Activated CD8-positive, alpha-beta memory T cell treated with anti-CD3 and anti-CD28 coated beads for 1 hour (primary cell): ENCODE results near the gene ODAD3.
"Not testable (repeated sequence)": the region's sequence is repeated elsewhere in the genome, so short reads cannot be mapped to it uniquely, and the experiment has no call there.

ENCODE experiments used
- DNase-seq, 2 donors: peaks; one replicate each; pipeline ENCODE4 v3.0.0-alpha.2; 2020; ENCODE audit warnings: low read depth in 1 of 2; ENCODE audit errors: extremely low read depth in 1 of 2

The ODAD3 gene

DNA sequence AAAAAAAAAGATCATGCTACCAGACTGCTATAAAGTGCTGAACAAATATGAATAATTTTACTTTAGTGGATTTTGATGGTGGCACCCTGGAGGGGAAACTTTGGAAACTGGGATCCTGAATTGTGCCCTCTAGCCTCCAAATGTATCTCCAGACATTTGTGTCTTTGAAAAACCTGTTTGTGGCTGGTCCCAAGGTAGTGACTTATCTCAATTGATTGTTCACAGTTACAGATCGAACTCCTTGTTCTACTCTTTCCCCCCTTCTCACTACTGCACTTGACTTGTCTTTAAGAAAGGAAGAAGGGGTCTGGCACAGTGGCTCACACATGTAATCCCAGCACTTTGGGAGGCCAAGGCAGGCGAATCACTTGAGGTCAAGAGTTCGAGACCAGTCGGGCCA, 26.3 kb downstream of the ODAD3 start:
- no peak for DNase-seq

DNA sequence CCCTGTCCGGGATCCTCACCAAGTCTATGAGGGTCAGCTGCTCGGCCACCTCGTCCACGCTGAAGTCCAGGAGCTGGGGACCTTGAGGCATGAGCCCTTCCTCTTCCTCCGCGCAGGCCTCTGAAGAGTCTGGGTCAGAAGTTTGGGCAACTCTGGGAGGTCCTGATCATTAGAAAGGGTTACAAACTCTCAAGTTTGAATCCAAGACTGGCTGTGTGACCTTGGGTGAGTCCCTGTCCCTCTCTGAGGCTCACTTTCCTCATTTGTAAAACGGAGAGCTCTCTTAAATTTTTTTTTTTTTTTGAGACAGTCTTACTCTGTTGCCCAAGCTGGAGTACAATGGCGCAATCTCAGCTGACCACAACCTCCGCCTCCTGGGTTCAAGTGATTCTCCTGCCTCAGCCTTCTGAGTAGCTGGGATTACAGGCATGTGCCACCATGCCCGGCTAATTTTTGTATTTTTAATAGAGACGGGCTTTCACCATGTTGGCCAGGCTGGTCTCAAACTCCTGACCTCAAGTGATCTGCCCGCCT, 28.2 kb downstream of the ODAD3 start:
- not testable (repeated sequence) for DNase-seq

DNA sequence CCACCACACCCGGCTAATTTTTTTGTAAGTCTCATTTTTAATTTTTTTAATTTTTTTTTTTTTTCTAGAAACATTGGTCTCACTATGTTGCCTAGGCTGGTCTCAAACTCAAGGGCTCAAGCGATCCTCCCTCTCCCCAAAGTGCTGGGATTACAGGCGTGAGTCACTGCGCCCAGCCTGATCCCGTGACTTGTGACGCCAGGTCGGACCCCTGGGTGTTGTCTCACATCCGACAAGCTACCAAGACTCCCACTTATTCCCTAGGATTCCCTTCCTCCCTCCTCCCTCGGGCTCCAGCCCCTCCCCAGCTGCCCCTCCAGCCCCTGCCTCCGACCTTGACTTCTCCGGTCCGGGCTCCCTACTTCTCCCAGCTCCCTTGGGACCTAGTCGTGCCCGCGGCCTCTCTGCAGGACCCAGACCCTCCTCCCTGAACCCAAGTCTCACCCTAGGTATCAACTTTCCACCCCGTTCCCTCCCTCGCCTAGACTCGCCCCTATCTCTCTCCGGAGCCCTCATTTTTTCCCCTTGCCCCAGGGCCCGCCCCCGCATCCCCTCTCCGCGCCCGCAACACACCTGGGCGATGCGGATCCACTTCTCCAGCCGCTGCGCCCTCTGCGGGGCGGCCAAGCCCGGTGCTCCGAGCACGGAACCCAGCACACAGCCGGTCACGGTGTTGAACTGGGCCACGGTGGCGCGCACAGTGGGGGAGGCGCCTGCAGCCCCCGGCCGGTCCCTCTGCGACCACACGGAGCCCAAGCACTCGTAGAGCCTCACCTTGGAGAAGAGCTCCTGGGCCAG, 28.9 kb downstream of the ODAD3 start:
- no peak for DNase-seq

DNA sequence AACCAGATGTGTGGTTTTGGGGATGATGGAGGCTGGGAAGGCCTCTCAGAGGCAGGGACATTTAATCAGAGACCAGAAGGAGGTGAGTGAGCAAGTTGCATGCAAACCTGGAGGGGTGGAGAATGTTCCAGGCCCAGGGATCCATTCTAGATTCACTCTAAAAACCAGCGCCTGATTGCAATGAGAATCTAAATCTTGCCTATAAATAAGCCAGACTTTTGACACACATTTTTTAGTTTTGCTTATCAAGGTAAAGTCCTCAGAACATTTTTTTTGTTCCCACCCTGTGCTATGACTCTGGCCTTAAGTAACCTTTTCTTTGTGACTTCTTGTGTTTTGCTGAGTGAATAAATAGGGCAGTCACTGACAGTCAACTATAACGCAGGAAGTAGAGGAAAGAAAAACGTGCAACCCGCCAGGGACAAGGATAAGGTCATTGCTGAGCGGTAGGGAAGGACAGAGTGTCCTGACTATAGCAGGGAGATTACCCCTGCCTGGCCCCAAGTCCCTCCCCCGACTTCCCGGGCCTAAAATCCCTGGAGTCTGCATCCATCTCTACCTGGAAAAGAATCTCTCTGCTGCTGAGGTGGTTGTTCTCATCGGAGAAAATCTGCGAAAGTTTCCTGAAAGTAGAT, 30.2 kb downstream of the ODAD3 start:
- DNase-seq = no peak

DNA sequence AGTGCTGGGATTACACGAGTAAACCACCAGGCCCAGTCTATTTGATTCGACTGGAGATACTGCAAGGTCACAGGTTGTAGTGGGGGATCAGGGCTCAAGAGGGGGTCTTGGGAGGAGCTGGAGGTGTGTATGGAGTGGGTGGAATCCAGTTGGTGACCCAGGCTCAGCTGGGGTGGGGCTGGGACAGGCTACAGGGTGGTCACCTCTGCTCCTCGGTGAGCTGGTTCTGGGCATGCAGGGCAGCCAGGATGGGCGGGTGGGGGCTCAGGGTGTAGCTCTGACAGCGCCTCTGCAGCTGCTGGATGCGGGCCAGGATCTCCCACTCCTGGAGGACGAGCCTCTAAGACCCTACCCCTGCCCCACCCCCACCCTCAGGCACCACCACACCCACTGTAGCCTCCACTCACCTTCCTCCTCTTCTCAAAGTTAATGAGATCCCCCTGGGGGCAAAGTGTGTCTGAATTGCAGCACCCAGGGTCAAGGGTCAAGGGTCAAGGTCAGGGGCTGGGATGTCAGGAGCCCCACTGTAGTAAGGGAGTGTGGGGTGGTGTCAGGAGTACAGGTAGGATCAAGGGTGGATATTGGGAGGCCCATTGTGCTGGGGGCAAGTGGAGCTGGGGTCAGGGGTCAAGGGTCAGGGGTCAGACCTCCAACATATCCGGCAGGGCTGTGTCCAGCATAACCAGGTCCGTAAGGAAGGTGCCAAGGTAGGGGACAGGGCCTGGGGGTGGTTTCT, 32.9 kb downstream of the ODAD3 start:
- no peak for DNase-seq

DNA sequence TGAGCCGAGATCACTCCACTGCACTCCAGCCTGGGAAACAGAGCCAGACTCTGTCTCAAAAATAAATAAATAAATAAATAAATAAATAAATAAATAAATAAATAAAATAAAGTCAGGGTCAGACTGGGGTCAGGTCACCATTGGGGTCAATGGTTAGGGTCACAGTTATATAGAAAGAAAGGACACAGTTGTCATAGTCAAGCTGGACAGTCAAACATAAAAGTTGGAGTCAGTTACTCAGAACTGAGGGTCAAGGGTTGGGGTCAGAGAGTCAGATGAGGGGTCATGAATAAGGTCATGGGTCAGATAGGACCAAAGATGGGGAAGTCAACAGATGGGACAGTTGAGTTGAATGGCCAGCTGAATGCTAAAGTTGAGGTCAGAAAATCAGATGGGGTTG, 34.1 kb downstream of the ODAD3 start:
- no peak for DNase-seq

DNA sequence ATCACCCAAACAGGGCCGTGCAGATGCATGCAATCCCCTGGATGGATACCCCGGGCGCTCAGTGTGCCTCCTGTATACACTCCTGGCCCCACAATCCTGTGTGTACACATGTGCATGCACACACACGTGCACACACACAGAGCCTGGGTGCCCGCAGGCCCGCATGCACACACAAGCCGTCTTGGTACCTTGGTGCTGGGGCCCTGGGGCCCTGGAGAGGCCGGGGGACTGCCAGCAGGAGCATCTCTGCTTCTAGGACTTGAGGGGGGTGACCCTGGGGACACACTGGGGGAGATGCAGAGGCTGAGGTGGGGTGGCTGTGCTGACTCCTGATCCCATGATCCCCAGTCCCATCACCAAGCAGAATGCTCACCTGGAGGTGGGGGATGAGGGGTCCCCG, 35.3 kb downstream of the ODAD3 start:
- no peak for DNase-seq

DNA sequence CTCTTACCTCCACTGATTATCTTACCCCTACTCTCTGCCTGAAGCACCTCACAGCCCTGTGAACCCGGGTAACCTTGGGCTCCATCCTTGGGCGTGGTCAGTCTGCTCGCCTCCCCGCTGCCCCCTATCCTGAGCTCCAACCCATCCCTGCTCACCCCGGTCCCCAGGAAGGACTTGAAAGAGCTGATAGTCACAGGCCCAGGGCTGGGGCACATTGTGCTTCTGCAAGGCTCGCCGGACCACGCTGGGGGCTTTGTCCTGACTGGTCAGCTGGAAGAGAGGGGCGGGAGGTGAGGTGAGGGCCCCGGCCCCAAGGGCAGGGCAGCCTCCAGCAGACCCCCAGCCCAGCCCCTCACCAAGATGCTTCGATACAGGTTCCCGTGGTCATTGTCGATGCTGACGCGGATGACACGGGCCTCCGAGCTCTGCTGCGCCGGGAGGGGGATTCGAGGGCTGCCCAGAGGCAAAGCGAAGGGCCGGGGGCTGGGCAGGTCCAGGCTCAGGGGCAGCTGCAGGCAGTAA, 37.8 kb downstream of the ODAD3 start:
- DNase-seq = no peak

DNA sequence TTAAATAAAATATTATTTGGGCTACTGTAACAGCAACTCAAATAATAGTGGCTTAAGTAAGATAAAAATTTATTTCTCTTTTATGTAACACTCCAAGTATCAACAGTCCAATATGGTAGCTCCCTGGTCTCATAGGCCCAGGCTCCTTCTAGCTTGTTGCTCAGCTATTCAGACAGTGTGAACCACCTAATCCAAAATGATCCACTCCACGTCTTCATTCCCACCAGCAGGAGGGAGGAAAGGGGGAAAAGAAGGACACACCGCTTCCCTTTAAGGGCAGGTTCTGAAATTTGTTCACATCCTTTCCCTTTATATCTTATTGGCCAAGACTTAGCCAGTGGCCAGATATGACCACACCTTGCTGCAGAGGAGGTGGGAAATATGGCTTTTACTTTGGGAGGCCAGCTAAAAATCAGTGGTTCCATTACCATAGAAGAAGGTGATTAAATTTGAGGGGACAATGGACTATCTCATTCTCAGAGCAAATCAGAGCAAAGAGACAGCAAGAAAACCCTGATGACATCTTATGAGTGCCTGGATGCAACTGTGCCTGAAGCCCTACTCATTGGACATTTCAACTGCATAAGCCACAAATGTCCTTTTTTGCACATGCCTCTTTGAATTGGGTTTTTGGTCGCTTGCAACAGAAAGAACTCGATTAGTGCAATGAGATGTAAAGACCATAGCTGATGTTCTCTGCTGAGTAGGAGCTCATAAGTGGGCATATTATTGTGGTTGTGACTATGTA, 43.8 kb downstream of the ODAD3 start:
- DNase-seq = no peak

DNA sequence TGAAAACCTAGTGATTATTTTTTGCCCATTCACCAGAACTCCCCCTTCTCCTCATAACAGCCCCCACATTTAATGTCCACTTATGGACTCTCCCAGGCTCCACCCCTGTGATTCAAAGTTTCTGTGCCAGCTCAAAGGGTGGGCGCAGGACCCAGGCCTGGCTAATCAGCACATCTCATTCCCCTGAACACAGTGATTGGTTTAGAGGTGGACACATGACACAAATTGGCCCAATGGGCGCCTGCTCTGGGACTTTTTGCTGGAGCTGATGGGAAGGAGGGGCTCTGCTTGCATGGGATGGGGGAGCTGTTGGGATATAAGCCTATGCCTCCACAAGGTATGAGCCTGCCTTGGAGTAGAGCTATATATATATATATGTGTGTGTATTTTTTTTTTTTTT, 44.6 kb downstream of the ODAD3 start:
- DNase-seq = no peak

DNA sequence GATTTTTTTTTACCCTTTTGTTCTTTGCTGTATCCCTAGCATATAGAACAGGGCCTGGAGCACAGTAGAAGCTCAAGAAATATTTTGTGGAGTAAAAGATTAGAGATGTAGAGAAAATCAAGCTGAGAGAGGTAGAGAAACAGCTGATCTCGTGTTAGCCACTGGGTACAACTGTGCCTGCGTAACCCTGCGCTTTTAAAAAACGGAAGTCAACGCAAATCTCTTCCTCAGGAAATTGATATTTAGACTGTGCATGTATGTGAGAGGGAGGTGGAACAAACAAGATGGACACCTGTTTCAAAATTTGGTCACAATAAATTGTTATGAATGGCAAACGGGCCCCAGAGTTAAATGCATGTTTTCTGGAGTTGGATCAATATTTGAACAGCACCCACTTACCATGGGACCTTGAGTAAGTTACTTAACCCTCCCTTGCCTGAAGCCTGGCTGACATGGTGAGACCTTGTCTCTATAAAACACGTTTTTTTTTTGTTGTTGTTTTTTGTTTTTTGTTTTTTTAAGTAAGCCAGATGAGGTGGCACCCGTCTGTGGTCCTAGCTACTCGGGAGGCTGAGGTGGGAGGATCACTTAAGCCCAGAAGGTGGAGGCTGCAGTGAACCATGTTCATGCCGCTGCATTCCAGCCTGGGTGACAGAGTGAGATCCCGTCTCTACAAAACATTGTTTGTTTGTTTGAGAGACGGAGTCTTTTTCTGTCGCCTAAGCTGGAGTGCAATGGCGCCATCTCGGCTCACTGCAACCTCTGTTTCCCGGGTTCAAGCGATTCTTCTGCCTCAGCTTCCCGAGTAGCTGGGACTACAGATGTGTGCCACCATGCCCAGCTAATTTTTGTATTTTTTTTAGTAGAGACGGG, 47.5 kb downstream of the ODAD3 start:
- DNase-seq = no peak

DNA sequence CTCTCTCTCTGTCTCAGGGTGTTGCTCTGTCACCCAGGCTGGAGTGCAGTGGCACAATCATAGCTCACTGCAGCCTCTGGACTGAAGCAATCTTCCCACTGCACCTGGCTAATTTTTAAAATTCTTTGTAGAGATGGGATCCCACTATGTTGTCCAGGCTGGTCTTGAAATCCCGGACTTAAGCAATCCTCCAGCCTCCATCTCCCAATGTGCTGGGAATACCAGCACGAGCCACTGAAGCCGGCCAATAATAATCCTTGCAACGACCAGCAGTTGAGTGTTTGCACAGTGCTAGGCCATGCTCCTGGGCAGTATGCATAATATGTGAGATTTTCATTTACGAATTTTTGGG, 50.2 kb downstream of the ODAD3 start:
- no peak for DNase-seq

DNA sequence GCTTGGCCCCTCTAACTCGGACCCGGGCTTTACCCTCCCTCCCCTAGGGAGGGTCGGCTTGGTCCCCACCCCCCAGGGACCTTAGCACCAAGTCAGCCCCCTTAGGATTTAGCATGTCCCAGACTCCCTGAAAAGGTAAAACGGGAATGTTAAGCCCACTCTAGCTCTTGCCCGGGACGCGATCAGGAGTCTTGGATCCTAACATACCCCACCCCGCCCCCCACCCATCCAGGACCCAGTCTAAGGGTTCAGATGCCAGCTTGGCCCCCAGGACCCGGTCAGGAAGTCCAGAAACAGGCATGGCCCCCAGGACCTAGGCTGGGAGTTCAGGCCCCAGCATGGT, 51.2 kb downstream of the ODAD3 start:
- no peak for DNase-seq

DNA sequence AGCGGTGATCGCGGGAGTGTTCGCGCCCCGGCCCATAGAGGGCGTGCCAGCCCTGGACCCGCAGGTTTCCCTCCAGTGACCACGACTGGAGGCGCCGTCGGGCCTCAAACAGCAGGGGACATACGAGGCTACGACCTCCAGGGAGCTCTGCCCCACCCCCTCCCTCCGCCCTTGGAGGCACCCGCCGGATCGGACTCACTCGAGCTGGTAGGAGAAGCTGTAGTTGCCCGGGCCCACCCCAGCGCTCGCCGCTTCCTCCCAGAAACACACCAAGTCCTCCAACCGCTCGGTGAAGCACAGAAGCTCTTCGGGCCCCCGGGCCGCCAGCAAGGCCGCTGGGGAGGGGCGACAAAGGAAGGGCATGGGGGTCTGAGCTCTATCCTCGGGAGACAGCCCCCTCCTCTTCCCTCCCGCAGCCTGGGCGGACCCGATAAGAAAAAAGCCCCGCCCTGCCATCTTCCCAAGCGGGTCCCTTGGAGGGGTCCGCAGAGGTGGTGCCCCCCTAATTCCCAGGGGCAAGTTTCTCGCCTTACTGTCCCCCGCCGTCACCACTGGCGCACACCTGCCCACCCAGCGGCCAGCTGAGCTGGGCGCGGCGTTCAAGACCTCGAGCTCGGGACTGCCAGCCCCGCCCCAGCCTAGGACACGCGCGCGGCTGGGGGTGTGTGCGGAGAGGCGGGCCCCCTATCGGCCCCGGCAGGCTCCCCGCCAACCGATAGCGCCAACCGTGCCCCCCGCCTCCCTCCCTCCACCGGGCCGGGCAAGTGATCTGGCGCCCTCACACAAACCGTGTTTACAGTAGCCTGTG, 51.8 kb downstream of the ODAD3 start:
- peak in 1 of 2 donors; percentile 18 for DNase-seq

DNA sequence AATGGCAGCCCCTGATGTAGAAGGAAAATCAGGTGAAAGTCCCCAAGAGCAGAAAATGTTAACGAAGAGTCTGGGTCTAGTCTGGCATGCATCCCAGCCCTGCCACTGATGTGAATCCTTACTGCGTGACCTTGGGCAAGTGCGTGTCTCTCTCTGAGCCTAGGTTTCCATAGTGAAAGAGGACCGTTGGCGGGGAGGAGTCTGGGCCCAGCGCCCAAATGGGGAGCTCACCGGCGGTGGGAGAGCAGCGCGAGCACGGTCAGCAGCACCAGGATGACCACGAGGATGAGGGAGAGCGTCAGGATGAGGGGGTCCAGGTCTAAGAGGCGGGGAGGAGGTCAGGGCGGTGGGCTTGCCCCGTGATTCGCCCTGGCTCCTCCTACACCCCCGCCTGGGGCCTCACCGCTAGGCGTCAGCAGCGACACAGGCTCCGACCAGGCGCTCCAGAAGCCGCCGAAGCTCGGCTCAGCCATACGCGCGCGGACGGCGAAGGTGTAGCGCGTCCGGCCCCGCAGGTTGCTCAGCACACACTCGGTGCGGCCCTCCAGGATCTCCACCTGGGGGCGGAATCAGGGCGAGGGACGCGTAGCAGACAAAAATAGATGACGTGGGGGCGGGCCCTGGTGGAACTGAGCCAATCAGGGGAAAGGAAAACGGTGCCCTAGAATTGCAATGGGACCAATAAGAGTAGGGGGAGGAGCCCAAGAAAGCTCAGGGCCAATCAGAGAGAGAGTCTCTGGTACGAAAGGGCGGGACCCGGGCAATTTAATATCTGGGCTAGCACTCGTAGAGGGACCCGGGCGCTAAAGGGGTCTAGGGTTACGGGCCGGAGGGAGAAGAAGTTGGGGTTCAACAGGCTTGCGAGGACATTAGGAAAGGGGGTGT, 54.0 kb downstream of the ODAD3 start:
- peak; percentile 91 to 95 for DNase-seq

DNA sequence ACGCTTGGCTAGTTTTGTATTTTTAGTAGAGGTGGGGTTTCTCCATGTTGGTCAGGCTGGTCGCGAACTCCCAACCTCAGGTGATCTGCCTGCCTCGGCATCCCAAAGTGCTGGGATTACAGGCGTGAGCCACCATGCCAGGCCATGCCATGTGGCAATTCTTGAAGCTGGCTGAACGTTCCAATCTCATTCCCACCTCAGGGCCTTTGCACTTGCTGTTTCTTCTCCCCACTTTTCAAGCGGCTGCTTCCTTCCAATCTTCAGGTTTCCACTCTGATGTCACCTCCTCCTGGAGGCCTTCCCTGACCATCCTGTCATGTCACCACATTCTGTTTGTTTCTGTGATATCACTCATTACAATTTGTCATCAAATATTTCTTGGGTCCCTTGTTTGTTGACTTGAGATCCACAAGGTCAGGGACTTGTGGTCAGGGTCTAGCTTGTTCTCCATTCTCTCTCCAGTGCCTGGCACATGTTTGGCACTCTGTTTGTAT, 55.0 kb downstream of the ODAD3 start:
- DNase-seq = no peak

DNA sequence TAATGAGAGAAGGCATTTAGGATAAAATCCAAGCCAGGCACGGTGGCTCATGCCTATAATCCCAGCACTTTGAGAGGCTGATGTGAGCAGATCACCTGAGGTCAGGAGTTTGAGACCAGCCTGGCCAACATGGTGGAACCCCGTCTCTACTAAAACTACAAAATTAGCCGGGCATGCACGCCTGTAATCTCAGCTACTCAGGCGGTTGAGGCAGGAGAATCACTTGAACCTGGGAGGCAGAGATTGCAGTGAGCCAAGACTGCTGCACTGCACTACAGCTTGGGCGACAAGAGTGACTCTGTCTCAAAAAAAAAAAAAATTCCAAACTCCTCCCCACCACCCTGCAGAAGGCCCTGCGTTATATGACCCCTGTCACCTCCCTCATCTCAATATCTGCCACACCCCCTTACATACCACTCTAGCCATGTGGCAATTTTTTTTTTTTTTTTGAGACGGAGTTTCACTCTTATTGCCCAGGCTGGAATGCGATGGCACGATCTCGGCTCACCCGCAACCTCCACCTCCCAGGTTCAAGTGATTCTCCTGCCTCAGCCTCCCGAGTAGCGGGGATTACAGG, 55.6 kb downstream of the ODAD3 start:
- DNase-seq = not testable (repeated sequence)
